ENCODE results near the gene HYI. TPM values are rescaled to one million over a fixed set of nuclear protein-coding genes. Genes with fewer than 3 reads are reported as not detected.

Gene HYI
- total and polyA plus RNA-seq, 11 donors = 8.1 to 33.0 (median 20.9) TPM

GRCh38 chr1:43438953-43439581 is 14.7 kb downstream of the HYI start:
- intact Hi-C loops (cut with DNase I) = no loop called here
- DNase-seq (peak in 1 of 5 donors; percentile 11), ATAC-seq (no peak)
- 90 to 93% (median 92%) methylated on average over 10 of the region's 10 CpGs for WGBS, 4 donors
- Histone ChIP-seq H3K4me3 (no peak overlapping the region), H3K4me1 (peaks cover 0 to 17% (median 4%) of the 10 kb centered on the region in 12 donors), H3K36me3 (peaks cover 0 to 90% (median 81%) of the 10 kb centered on the region in 9 donors), H3K9me3 (no peaks in the 10 kb centered on the region), H3K27me3 (no peaks in the 10 kb centered on the region), H3K27ac (no peak overlapping the region)
- no peak for TF ChIP-seq CTCF (IDR thresholded peaks at IDR 0.05)
- no peak for TF ChIP-seq POLR2A (IDR thresholded peaks at IDR 0.05)

- H3K4me3 ChIP-seq = no peak overlapping the region
- H3K4me1 ChIP-seq = peaks cover 0 to 17% (median 4%) of the 10 kb centered on the region in 12 donors
- H3K27me3 ChIP-seq = no peaks in the 10 kb centered on the region
- TF ChIP-seq POLR2A (IDR thresholded peaks at IDR 0.05) (no peak), CTCF (IDR thresholded peaks at IDR 0.05) (no peak)
- intact Hi-C loops (cut with DNase I) = no loop called here
- 92 to 97% (median 96%) methylated on average over 8 of the region's 8 CpGs for WGBS, 4 donors
- peaks cover 0 to 90% (median 81%) of the 10 kb centered on the region in 9 donors for H3K36me3 ChIP-seq
- ATAC-seq (no peak), DNase-seq (peak in 2 of 5 donors; percentile 11 to 20)
- H3K9me3 ChIP-seq = no peaks in the 10 kb centered on the region
- no peak overlapping the region for H3K27ac ChIP-seq
Measured at GRCh38 chr1:43438576-43438952, 15.2 kb downstream of the HYI start.

GRCh38 chr1:43438006-43438405 is 15.7 kb downstream of the HYI start:
- TF ChIP-seq CTCF (IDR thresholded peaks at IDR 0.05) (no peak), POLR2A (IDR thresholded peaks at IDR 0.05) (no peak)
- 90 to 95% (median 92%) methylated on average over 3 of the region's 3 CpGs for WGBS, 4 donors
- H3K4me1 ChIP-seq = peaks cover 0 to 17% (median 4%) of the 10 kb centered on the region in 12 donors
- no peak for ATAC-seq
- no peaks in the 10 kb centered on the region for H3K9me3 ChIP-seq
- H3K27ac ChIP-seq = no peak overlapping the region
- DNase-seq = peak in 1 of 5 donors; percentile 5
- no peaks in the 10 kb centered on the region for H3K27me3 ChIP-seq
- H3K4me3 ChIP-seq = no peak overlapping the region
- H3K36me3 ChIP-seq = peaks cover 0 to 90% (median 81%) of the 10 kb centered on the region in 9 donors
- intact Hi-C loops (cut with DNase I) = no loop called here

- H3K27ac ChIP-seq = no peak overlapping the region
- ATAC-seq (no peak), DNase-seq (peak in 1 of 5 donors; percentile 9)
- no peak for TF ChIP-seq CTCF (IDR thresholded peaks at IDR 0.05)
- intact Hi-C loops (cut with DNase I) = no loop called here
- peaks cover 0 to 17% (median 4%) of the 10 kb centered on the region in 12 donors for H3K4me1 ChIP-seq
- no peak overlapping the region for H3K4me3 ChIP-seq
- 93 to 95% (median 94%) methylated on average over 20 of the region's 20 CpGs for WGBS, 4 donors
- peaks cover 0 to 90% (median 81%) of the 10 kb centered on the region in 9 donors for H3K36me3 ChIP-seq
- H3K27me3 ChIP-seq = no peaks in the 10 kb centered on the region
- no peaks in the 10 kb centered on the region for H3K9me3 ChIP-seq
Measured at GRCh38 chr1:43437031-43437973, 16.4 kb downstream of the HYI start.

All from heart left ventricle (tissue), 16 donors.